Measurements from ENCODE around the gene TENM3.
"Not testable (repeated sequence)": the region's sequence is repeated elsewhere in the genome, so short reads cannot be mapped to it uniquely, and the experiment has no call there.

Gene TENM3

GRCh38 chr4:182228991-182229577, 14.1 kb upstream of the TENM3 start:
- DNase-seq: no peak

DNA sequence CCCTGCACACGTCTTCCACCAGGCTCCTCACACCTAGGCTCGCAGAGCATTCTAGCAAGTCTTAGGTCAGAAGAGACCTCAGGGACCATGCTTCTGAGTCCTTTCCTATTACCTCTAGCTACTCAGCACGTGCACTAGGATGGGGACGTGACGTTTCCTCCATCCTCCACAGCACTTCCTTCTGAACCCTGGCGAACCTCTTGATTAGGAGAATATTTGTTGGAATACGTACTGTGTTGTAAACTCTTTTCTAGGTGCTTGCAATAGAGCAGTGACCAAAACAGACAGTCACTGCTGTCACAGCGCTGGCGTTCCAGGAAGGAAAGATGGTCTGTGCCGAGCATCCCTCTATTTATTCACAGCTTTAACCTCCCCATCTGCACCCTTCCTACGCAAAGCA, 12.9 kb upstream of the TENM3 start:
- DNase-seq: no peak

- DNase-seq: no peak
These were observed 12.1 kb upstream of the TENM3 start for GRCh38 chr4:182231080-182231479.

DNA sequence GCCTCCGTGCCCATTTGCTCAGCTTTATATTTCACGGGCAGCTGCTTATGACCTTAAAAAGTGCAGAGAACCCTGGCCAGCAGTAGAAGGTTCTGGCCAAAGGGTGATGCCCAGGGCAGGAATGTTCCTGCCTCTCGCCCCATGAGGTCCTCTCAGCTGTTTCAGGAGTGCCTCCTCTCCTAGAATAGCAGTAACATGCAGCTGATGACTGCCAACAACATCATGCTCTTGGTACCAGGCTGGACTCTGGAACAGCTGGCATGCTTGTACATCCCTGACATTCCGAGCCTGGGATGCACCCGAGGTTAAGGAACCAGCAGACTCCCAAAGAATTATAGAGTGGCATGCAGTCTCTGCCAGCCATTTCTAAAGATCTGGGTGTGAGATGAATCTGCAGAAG, 11.7 kb upstream of the TENM3 start:
- DNase-seq: no peak

DNA sequence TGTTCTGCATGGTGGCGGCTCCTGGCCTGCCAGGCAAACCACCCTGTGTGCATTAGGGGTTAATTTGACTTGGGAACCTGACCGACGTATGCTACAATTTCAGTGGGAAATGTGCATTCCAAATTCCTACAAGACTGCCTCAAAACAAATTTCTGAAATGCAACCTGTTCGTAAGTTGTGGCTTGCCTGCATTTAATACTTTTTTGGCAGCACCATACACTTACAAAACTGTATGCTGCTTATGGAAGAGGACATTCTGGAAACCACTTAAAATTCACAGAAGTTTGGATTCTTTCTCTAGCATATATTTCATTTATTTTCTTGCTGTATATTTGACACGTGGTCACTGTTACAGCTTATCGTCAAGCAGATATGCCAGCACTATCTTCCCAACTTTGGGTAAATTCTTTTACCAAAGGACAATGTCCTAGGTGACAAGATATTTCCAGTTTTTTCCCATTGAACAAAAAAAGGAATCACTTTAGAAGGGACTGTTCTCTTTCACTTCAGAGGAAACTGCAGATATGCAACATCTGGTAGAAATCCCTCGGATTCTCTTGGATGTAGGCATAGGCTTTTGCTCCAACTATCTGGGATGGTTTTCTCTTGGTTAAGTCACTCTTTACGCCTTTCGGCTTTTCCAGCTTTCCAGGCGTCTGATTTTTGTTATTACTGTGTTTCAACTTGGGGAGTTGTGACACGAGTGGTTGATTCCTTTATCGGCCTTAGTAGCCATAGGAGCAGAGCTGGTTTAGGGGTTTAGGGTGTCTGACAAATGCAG, 9.7 kb upstream of the TENM3 start:
- no peak for DNase-seq

GRCh38 chr4:182235021-182235795, 8.0 kb upstream of the TENM3 start:
- DNase-seq: no peak

DNA sequence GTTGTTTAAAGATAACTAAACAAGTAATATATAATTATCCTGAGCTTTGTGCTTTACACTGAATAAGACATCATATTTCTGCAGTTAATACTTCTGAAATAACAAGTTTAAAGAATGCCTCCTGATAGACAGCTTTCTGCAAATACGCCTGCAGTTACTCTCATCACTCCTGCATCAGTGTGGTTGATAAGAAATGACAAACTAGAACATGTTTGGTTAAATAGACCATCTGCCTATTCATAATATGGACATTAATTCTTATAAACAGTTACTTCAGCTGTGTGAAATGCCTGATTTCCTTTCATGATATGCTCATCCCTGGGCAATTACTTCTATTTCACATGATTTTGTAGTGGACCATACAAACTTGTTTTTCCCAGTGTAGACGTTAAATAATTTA, 7.0 kb upstream of the TENM3 start:
- DNase-seq: no peak

GRCh38 chr4:182237010-182237409, 6.2 kb upstream of the TENM3 start:
- not testable (repeated sequence) for DNase-seq

- no peak for DNase-seq
These were observed 4.8 kb upstream of the TENM3 start for GRCh38 chr4:182238355-182238931.

GRCh38 chr4:182240161-182241130, 2.8 kb upstream of the TENM3 start:
- no peak for DNase-seq

DNA sequence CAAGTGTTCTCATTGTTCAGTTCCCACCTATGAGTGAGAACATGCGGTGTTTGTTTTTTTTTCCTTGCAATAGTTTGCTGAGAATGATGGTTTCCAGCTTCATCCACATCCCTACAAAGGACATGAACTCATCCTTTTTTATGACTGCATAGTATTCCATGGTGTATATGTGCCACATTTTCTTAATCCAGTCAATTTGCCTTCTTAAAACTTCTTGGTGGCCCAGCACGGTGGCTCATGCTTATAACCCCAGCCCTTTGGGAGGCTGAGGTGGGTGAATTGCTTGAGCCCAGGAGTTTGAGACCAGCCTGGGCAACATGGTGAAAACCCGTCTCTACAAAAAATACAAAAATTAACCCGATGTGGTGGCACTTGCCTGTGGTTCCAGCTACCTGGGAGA, 942 bp upstream of the TENM3 start:
- not testable (repeated sequence) for DNase-seq

DNA sequence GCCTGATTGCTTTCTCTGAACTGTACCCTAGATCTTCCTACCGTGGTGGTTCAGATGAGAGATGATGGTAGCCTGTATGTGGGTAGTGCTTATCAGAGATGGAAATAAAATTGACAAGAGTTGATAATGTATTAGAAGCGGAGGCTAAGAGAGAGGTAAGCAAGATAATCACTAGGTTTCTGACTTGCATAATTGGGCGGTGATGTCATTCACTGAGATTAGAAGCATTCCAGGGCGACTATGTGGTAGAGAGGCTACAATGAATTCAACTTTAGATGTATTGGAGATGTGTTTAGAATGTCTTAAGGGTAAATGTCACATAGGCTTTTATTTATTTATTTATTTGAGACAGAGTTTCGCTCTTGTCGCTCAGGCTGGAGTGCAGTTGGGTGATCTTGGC, 415 bp upstream of the TENM3 start:
- no peak for DNase-seq

GRCh38 chr4:182245041-182245440, 1.8 kb downstream of the TENM3 start:
- DNase-seq: no peak

- no peak for DNase-seq
These were observed 2.5 kb downstream of the TENM3 start for GRCh38 chr4:182245541-182246215.

DNA sequence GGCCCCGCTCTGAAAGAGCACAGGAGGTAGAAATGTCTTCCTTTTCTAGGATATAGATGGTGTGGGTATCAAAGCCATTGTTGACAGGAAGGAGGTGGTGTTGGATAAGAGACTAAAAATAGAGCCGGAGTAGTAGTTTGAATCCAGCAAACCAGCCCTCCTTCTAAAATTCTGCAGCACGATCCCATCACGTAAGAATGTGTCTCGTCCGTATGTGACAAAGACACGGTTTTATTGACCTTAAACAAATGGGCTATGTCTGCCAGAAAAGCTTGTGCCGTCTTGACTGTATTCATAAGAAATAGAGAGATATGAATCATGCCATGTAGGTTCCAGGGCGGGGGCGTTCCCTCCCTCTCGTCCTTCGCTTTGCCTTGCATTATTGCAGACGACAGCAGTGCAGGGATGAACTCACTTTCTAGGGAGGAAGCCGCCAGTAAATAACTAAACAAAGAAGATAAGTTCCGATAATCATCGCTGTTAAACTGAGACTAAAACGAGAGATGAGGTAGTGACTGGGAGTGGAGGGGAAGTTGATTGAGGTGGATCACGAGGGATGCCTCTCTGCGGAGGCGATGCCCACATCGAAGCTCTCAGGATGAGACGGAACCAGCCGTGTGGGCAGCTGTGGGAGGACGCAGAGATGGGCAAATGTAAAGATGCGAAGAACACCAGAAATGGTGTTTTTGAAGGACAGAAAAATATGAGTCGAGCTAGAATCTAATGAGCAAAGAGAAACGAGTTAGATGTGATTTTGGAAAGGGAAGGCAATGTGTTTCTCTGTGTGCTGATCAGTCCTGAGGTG, 3.4 kb downstream of the TENM3 start:
- DNase-seq: no peak

DNA sequence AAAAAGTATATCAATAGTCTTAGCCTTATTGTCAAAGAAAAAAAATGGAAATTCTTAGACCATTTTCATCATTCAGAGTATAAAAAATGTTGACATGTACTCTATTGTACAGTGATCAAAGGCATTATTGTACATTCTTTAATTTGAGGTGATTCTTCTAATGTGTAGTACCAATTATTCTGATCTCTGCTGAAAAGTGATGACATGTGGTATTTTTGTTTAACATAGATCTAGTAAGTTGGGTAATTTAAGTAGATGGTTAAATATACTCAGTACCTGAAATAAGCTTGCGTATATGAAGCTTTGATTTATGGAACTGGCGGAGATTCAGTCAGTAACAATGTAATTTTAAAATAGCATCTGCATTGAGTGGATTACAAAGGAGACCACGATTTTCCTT, 5.1 kb downstream of the TENM3 start:
- DNase-seq: no peak

GRCh38 chr4:182250446-182250845, 7.2 kb downstream of the TENM3 start:
- no peak for DNase-seq

DNA sequence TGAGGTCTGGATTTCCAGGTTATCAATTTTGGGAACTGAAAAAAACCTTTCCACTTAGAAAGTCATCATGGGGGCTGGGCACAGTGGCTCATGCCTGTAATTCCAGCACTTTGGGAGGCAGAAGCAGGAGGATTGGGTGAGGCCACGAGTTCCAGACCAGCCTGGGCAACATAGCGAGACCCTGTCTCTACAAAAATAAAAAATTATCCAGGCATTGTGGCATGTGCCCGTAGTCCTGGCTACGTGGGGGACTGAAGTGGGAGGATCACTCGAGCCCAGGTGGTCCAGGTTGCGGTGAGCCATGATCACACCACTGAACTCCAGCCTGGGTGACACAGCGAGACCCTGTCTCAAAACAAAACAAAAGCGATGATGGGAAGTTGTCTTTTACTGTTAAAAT, 7.9 kb downstream of the TENM3 start:
- no peak for DNase-seq

- no peak for DNase-seq
These were observed 9.0 kb downstream of the TENM3 start for GRCh38 chr4:182252220-182252619.

- no peak for DNase-seq
These were observed 11.0 kb downstream of the TENM3 start for GRCh38 chr4:182254026-182254780.
